Ovary (tissue), 3 donors: ENCODE data around the gene PPL.

ENCODE experiments used
- CTCF ChIP-seq, 3 donors: fragments of 450-650 bp in 2 of 3; fragments of 200-600 bp in 1 of 3; IDR thresholded peaks; one replicate each; pipeline versions ENCODE4 v1.5.1 to v1.8.0; 2016 to 2022; ENCODE audit warnings: antibody characterized with exemption in 3 of 3, mild to moderate bottlenecking in 1 of 3
- POLR2A ChIP-seq: fragments of 450-650 bp; IDR thresholded peaks from one replicate; pipeline ENCODE4 v1.6.1; 2017; ENCODE audit warnings: antibody characterized with exemption, mild to moderate bottlenecking, moderate library complexity
- donor health status: DM: no; HTN: no; CAD: no.

- no peak for TF ChIP-seq CTCF (IDR thresholded peaks at IDR 0.05)
- no peak for TF ChIP-seq POLR2A
Observed at GRCh38 chr16:4890026-4890425, 46.9 kb downstream of the PPL start.
